Measurements from ENCODE around the gene PRF1. TPM values are rescaled to one million over a fixed set of nuclear protein-coding genes. Genes with fewer than 3 reads are reported as not detected.
A peak's percentile ranks its signal among the peaks of the same experiment; 100 is the strongest.

Gene PRF1
- total and polyA plus RNA-seq, 2 donors from 2014 or later: 1.4 to 8.8 TPM

GRCh38 chr10:70575874-70576802 is 26.4 kb downstream of the PRF1 start:
- Histone ChIP-seq H3K4me3 (ENCODE audit: low read length in 3 of 3) (no peak overlapping the region), H3K4me1 (ENCODE audit: control insufficient read depth in 2 of 3, insufficient read depth in 2 of 3, low read depth in 1 of 3, low read length in 3 of 3) (peaks cover 0 to 11% (median 0%) of the 10 kb centered on the region in 3 donors), H3K36me3 (ENCODE audit: control insufficient read depth in 2 of 3, insufficient read depth in 3 of 3, low read length in 3 of 3) (no peaks in the 10 kb centered on the region), H3K9me3 (ENCODE audit: control insufficient read depth in 2 of 3, insufficient read depth in 1 of 3, low read length in 3 of 3) (no peaks in the 10 kb centered on the region), H3K27ac (ENCODE audit: low read depth in 2 of 2, low read length in 2 of 2) (no peak overlapping the region), H3K27me3 (ENCODE audit: control insufficient read depth, insufficient read depth, low read length) (no peaks in the 10 kb centered on the region), H3K9ac (ENCODE audit: low read length in 3 of 3) (no peak overlapping the region)
- peak in 1 of 5 donors; percentile 61 for DNase-seq
- FAIRE-seq: no peak
- TF ChIP-seq CTCF (IDR thresholded peaks at IDR 0.05; ENCODE audit: borderline replicate concordance, extremely low read depth, insufficient read depth): no peak
- intact Hi-C loops (cut with DNase I): no loop called here

GRCh38 chr10:70575486-70575873 is 27.1 kb downstream of the PRF1 start:
- FAIRE-seq (no peak), DNase-seq (peak in 1 of 5 donors; percentile 66)
- H3K27ac ChIP-seq (ENCODE audit: low read depth in 2 of 2, low read length in 2 of 2): peak overlapping the region in 1 of 2 donors; percentile 36
- H3K4me3 ChIP-seq (ENCODE audit: low read length in 3 of 3): no peak overlapping the region
- H3K36me3 ChIP-seq (ENCODE audit: control insufficient read depth in 2 of 3, insufficient read depth in 3 of 3, low read length in 3 of 3): no peaks in the 10 kb centered on the region
- H3K4me1 ChIP-seq (ENCODE audit: control insufficient read depth in 2 of 3, insufficient read depth in 2 of 3, low read depth in 1 of 3, low read length in 3 of 3): peaks cover 0 to 11% (median 0%) of the 10 kb centered on the region in 3 donors
- no peak overlapping the region for H3K9ac ChIP-seq (ENCODE audit: low read length in 3 of 3)
- intact Hi-C loops (cut with DNase I): no loop called here
- H3K27me3 ChIP-seq (ENCODE audit: control insufficient read depth, insufficient read depth, low read length): no peaks in the 10 kb centered on the region
- TF ChIP-seq CTCF (IDR thresholded peaks at IDR 0.05; ENCODE audit: borderline replicate concordance, extremely low read depth, insufficient read depth): no peak
- H3K9me3 ChIP-seq (ENCODE audit: control insufficient read depth in 2 of 3, insufficient read depth in 1 of 3, low read length in 3 of 3): no peaks in the 10 kb centered on the region

GRCh38 chr10:70573599-70574506 is 28.7 kb downstream of the PRF1 start:
- FAIRE-seq: no peak

More at GRCh38 chr10:70573599-70574506, 28.7 kb downstream of the PRF1 start:
- Histone ChIP-seq H3K36me3 (ENCODE audit: control insufficient read depth in 2 of 3, insufficient read depth in 3 of 3, low read length in 3 of 3) (no peaks in the 10 kb centered on the region), H3K9ac (ENCODE audit: low read length in 3 of 3) (no peak overlapping the region), H3K27me3 (ENCODE audit: control insufficient read depth, insufficient read depth, low read length) (no peaks in the 10 kb centered on the region), H3K27ac (ENCODE audit: low read depth in 2 of 2, low read length in 2 of 2) (no peak overlapping the region), H3K4me3 (ENCODE audit: low read length in 3 of 3) (no peak overlapping the region), H3K4me1 (ENCODE audit: control insufficient read depth in 2 of 3, insufficient read depth in 2 of 3, low read depth in 1 of 3, low read length in 3 of 3) (peaks cover 0 to 11% (median 0%) of the 10 kb centered on the region in 3 donors), H3K9me3 (ENCODE audit: control insufficient read depth in 2 of 3, insufficient read depth in 1 of 3, low read length in 3 of 3) (no peaks in the 10 kb centered on the region)
- intact Hi-C loops (cut with DNase I): no loop called here
- TF ChIP-seq CTCF (IDR thresholded peaks at IDR 0.05; ENCODE audit: borderline replicate concordance, extremely low read depth, insufficient read depth): no peak
- DNase-seq: peak in 2 of 5 donors; percentile 10 to 23

Data from kidney (tissue), 14 donors.